HepG2 (cell line): Measurements from ENCODE around the gene UMOD. TPM values are rescaled to one million over a fixed set of nuclear protein-coding genes. Genes with fewer than 3 reads are reported as not detected.

Experiments used
- ARID3A ChIP-seq: IDR thresholded peaks from 2 replicates; pipeline ENCODE4 v1.6.1; 2012; ENCODE audit warnings: low read depth, low read length, improper control_type of control experiment
- ATF3 ChIP-seq: sonication (generic); formaldehyde crosslinking; IDR thresholded peaks from 2 replicates; pipeline ENCODE4 v1.4.0; 2020; ENCODE audit warnings: missing genetic modification reagents
- ELF3 ChIP-seq: IDR thresholded peaks from 2 replicates; pipeline ENCODE4 v1.6.1; 2016; ENCODE audit warnings: missing genetic modification reagents, missing compliant biosample characterization
- EP300 ChIP-seq, 3 experiments: sonication (generic) in 1 of 3; formaldehyde crosslinking in 1 of 3; IDR thresholded peaks; 2 replicates each; pipeline versions ENCODE4 v1.5.1 to v1.6.1; 2011 to 2020; ENCODE audit warnings: low read depth in 2 of 3, low read length in 2 of 3, borderline replicate concordance in 1 of 3, improper control_type of control experiment in 1 of 3, mild to moderate bottlenecking in 1 of 3, missing genetic modification reagents in 1 of 3, moderate library complexity in 1 of 3
- FOXP1 ChIP-seq, 2 experiments: fragments of 450-650 bp in 1 of 2; IDR thresholded peaks; 2 replicates each; pipeline ENCODE4 v1.6.1; 2017 to 2018; ENCODE audit warnings: antibody characterized with exemption in 1 of 2
- GATAD2A ChIP-seq: IDR thresholded peaks from 2 replicates; pipeline ENCODE4 v1.6.1; 2016
- NFIC ChIP-seq: IDR thresholded peaks from 2 replicates; pipeline ENCODE4 v1.6.1; 2012; ENCODE audit warnings: mild to moderate bottlenecking, low read length, inconsistent platforms
- ONECUT2 ChIP-seq: sonication (generic); formaldehyde crosslinking; IDR thresholded peaks from 2 replicates; pipeline ENCODE4 v1.4.0; 2020; ENCODE audit warnings: missing genetic modification reagents
- PLSCR1 ChIP-seq: sonication (generic); formaldehyde crosslinking; IDR thresholded peaks from 2 replicates; pipeline ENCODE4 v1.5.0; 2020; ENCODE audit warnings: missing genetic modification reagents, mild to moderate bottlenecking, borderline replicate concordance
- RARA ChIP-seq: IDR thresholded peaks from 2 replicates; pipeline ENCODE4 v1.6.1; 2016; ENCODE audit warnings: missing genetic modification reagents, missing compliant biosample characterization
- SMARCC2 ChIP-seq: fragments of 450-650 bp; IDR thresholded peaks from 2 replicates; pipeline ENCODE4 v1.6.1; 2017; ENCODE audit warnings: antibody characterized with exemption, mild to moderate bottlenecking
- SOX6 ChIP-seq, 2 experiments: fragments of 450-650 bp in 1 of 2; sonication (generic) in 1 of 2; formaldehyde crosslinking in 1 of 2; IDR thresholded peaks; 2 replicates each; pipeline versions ENCODE4 v1.4.0 to v1.6.1; 2017 to 2020; ENCODE audit warnings: antibody characterized with exemption in 1 of 2, mild to moderate bottlenecking in 1 of 2, missing genetic modification reagents in 1 of 2
- TBX2 ChIP-seq: sonication (generic); formaldehyde crosslinking; IDR thresholded peaks from 2 replicates; pipeline ENCODE4 v1.5.0; 2020; ENCODE audit warnings: missing genetic modification reagents, mild to moderate bottlenecking, borderline replicate concordance
- ZBTB34 ChIP-seq: sonication (generic); formaldehyde crosslinking; IDR thresholded peaks from 2 replicates; pipeline ENCODE4 v1.8.0; 2022; ENCODE audit warnings: mild to moderate bottlenecking, missing genetic modification reagents
- ZNF160 ChIP-seq: sonication (generic); formaldehyde crosslinking; IDR thresholded peaks from 2 replicates; pipeline ENCODE4 v1.8.0; 2022; ENCODE audit warnings: mild to moderate bottlenecking, inconsistent platforms, missing genetic modification reagents
- ZNF362 ChIP-seq: sonication (generic); formaldehyde crosslinking; IDR thresholded peaks from 2 replicates; pipeline ENCODE4 v1.4.0; 2020; ENCODE audit warnings: missing genetic modification reagents, mild to moderate bottlenecking, borderline replicate concordance
- ZNF451 ChIP-seq: sonication (generic); formaldehyde crosslinking; IDR thresholded peaks from 2 replicates; pipeline ENCODE4 v1.5.0; 2020; ENCODE audit warnings: mild to moderate bottlenecking, missing genetic modification reagents
- ZNF672 ChIP-seq: sonication (generic); formaldehyde crosslinking; IDR thresholded peaks from 2 replicates; pipeline ENCODE4 v1.8.1; 2022; ENCODE audit warnings: missing genetic modification reagents
- ZNF710 ChIP-seq: sonication (generic); formaldehyde crosslinking; IDR thresholded peaks from 2 replicates; pipeline ENCODE4 v1.5.0; 2020; ENCODE audit warnings: mild to moderate bottlenecking, missing genetic modification reagents, borderline replicate concordance
- polyA plus RNA-seq, 8 experiments: library from polyadenylated mRNA; depleted of rRNA in 3 of 8; stranded (reverse) in 7 of 8; unstranded in 1 of 8; fragments of >200 nt; fragmentation: Illumina TruSeq in 4 of 8; extraction: Trizol in 4 of 8; gene quantifications; 2 replicates each; pipeline versions ENCODE4 v1.2.1 to v1.2.3, GENCODE V29; 2011 to 2016; ENCODE audit warnings: low read depth in 4 of 8, missing spikeins in 1 of 8, mixed read lengths in 1 of 8; ENCODE audit not compliant: insufficient read depth in 1 of 8
- total RNA-seq, 5 experiments: library from RNA; depleted of rRNA; stranded (reverse); fragments of >200 nt; fragmentation: Illumina TruSeq; extraction: Trizol; gene quantifications; 2 replicates each; pipeline ENCODE4 v1.2.3, GENCODE V29; 2016; ENCODE audit warnings: low read depth in 1 of 5

Gene UMOD
- total and polyA plus RNA-seq, 2 of the 13 experiments (the other 11 are each of a cell fraction or from before 2014, with no cell fraction given), result not detected

GRCh38 chr16:20355114-20355782, 2.7 kb upstream of the UMOD start (continued):
- TF ChIP-seq ARID3A, result 0 out of 2 replicates have a peak, but pooled peaks have one; percentile 25
- TF ChIP-seq ZNF710 (CRISPR knock-in tag), result 0 out of 2 replicates have a peak, but pooled peaks have one; percentile 55
- TF ChIP-seq ZNF451 (CRISPR knock-in tag), result no peak
- peak; percentile 61; the same call in 1 of the 2 replicates for TF ChIP-seq ZBTB34 (CRISPR knock-in tag)
- peak; percentile 50; the same call in 1 of the 2 replicates for TF ChIP-seq ZNF362
- TF ChIP-seq GATAD2A (CRISPR knock-in tag), result peak; percentile 75
- no peak for TF ChIP-seq ZNF160 (CRISPR knock-in tag)
- TF ChIP-seq ATF3 (CRISPR knock-in tag), result no peak
- TF ChIP-seq FOXP1 (IDR thresholded peaks at IDR 0.05), result peak; percentile 44; the same call in 1 of the 2 replicates
- no peak for TF ChIP-seq FOXP1 (CRISPR knock-in tag; IDR thresholded peaks at IDR 0.05)
- TF ChIP-seq ELF3, result no peak
- 0 out of 4 replicates have a peak, but pooled peaks of 1 of the 2 experiments have one; percentile 25 for TF ChIP-seq EP300 (IDR thresholded peaks at IDR 0.05; ENCODE audit: low read depth in 2 of 2, low read length in 2 of 2)
- TF ChIP-seq EP300 (CRISPR knock-in tag; IDR thresholded peaks at IDR 0.05; ENCODE audit: borderline replicate concordance), result no peak
- no peak for TF ChIP-seq PLSCR1 (CRISPR knock-in tag)
- TF ChIP-seq ZNF672 (CRISPR knock-in tag), result no peak
- peak; percentile 78 for TF ChIP-seq ONECUT2 (CRISPR knock-in tag)
- no peak for TF ChIP-seq SMARCC2
- TF ChIP-seq RARA (CRISPR knock-in tag), result 0 out of 2 replicates have a peak, but pooled peaks have one; percentile 9
- no peak for TF ChIP-seq NFIC
- TF ChIP-seq SOX6 (IDR thresholded peaks at IDR 0.05), result no peak
- peak; percentile 54; the same call in 1 of the 2 replicates for TF ChIP-seq SOX6 (CRISPR knock-in tag; IDR thresholded peaks at IDR 0.05)
- no peak for TF ChIP-seq TBX2
